Middle frontal gyrus (tissue), 1 donor: ENCODE measurements around the gene CDC6.
"Not testable (repeated sequence)": the region's sequence is repeated elsewhere in the genome, so short reads cannot be mapped to it uniquely, and the experiment has no call there.

ENCODE experiments used
- DNase-seq: peaks from one replicate; pipeline ENCODE4 v3.0.0-alpha.2; 2015; ENCODE audit warnings: low spot score; ENCODE audit errors: extremely low spot score

The CDC6 gene

DNA sequence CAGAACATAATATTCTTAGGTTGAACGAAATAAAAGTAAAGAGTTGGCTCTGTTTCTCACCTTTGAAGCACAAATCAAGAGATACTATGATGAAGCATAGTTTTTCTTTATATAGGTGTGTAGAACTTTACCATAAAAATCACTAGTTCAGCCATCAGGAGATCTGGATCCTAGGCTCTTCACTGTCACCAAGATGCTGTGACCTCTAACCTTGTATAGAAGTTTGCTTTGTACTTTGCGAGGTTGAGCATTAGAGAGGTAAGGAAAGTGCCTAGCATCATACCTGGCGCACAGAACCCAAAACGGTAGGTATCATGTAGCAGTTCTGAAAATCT, 553 bp upstream of the CDC6 start:
- DNase-seq: no peak

DNA sequence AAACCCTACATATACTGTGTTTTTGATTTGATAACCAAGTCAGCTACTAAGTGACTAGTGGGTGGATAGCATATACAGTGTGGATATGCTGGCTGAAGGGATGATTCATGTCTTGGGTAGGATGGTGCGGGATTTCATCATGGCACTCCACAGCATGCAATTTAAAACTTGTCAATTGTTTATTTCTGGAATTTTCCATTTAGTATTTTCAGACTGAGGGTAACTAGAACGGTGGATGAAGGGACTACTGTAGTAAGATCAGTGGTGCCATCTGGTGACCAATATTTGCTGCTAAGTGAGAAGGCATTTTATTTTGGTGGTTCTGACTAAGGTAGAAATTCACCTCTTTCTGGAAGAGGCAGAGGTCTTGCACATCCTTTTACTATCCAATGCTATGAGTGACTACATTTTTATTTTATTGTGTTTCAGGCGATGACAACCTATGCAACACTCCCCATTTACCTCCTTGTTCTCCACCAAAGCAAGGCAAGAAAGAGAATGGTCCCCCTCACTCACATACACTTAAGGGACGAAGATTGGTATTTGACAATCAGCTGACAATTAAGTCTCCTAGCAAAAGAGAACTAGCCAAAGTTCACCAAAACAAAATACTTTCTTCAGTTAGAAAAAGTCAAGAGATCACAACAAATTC, 3.1 kb downstream of the CDC6 start:
- no peak for DNase-seq

DNA sequence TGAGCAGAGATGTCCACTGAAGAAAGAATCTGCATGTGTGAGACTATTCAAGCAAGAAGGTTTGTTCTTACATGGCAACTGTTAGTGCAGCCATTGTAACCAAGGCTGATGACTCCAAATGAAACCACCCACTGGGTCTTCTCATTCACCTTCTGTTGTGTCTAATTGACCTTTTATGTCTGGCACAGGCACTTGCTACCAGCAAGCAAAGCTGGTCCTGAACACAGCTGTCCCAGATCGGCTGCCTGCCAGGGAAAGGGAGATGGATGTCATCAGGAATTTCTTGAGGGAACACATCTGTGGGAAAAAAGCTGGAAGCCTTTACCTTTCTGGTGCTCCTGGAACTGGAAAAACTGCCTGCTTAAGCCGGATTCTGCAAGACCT, 3.6 kb downstream of the CDC6 start:
- DNase-seq: no peak

DNA sequence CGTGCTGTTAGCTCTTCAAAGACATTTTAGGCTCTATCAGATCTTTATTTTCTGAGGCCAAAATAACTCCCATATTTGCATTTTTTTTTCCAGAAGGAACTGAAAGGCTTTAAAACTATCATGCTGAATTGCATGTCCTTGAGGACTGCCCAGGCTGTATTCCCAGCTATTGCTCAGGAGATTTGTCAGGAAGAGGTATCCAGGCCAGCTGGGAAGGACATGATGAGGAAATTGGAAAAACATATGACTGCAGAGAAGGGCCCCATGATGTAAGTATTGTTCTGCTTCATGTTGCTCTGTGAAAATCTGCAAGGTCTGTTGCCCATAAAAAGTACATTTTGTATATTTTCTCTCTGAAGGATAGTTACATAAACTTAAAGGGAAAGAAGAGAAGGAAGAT, 5.7 kb downstream of the CDC6 start:
- DNase-seq: no peak

DNA sequence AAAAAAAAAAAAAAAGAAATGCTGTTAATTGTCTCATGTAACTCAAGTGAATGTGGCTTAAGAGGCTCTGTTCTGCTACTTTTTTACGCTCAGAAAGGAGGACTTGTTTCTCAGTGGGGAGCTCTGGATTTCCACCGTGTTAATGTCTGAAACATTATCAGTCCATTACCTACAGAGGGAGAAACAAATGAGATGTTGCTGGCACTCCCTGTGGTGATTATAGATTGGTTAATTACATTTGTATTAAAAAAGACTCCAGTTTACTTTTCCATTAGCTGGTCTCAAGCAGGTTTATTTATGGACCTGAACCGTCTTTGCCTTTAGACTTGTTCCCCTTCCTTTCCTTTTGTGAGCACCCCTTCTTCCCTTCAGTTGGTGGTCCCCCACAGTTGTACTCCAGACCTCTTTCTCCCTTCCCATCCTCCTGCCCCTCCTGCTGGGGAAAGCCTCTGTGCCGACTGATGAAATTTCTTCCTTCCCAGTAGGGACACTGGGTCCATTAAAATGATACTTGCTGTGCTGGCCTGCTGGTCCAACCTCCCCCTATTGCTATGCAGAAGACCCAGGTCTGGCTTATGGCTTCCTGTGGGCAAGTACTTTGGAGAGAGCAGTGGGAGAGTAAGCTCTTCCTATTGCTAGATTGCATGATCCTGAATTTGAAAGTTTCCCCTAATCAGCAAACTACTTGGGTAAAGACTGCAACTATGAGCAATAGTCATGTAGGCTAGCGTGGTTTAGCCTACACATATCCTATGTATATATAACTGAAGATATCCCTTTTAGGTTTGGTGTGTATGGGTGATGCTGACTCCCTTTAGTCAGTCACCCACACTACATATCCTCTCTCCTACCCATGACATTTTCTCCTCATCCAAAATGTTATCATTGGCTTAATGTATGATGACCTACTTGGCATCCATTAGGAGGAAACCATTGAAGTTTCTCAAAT, 8.1 kb downstream of the CDC6 start:
- no peak for DNase-seq

DNA sequence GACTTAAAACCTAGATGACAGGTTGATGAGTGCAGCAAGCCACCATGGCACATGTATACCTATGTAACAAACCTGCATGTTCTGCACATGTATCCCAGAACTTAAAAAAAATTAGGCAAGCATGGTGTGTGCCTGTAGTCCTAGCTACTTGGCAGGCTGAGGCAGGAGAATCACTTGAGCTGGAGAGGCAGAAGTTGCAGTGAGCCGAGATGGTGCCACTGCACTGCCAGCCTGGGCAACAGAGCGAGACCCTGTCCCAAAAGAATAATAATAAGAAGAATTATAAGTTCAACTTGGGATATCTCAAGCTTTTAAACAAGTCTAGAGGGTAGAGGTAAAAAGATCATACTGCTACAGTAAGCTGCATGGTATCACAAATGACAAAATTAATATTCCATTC, 9.8 kb downstream of the CDC6 start:
- no peak for DNase-seq

DNA sequence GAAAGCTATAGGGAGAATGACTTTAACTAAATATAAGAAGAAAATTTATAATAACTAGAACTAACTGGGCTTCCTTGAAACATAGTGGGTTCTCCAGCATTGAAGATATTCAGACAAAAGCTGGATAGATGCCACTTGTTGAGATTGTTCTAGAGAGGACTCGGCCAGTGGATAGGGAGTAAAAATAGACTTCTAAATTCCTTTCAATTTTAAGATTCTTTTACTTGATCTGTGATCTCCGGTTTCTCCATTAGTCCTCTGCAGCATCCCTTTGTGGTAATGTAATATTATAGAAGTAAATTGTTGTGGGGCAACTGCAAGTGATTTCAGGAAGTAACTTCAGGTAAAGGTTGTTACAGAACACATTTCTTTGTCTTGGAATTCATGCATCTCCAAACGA, 11.0 kb downstream of the CDC6 start:
- DNase-seq: no peak

DNA sequence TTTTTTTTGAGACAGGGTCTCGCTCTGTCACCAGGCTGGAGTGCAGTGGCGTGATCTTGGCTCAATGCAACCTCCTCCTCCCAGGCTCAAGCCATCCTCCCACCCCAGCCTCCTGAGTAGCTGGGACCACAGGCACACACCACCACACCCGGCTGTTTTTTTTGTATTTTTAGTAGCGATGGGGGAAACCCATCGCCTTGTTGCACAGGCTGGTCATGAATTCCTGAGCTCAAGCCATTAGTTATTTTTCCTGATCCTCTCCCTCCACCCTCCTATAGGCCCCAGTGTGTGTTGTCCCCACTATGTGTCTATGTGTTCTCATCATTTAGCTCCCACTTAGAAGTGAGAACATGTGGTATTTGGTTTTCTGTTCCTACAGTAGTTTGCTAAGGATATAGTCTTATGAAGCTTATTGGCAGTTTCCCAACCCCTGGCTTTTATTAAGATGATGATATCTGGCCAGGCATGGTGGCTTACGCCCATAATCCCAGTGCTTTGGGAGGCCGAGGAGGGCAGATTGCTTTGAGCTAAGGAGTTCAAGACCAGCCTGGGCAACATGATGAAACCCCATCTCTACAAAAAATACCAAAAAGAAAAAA, 11.6 kb downstream of the CDC6 start:
- not testable (repeated sequence) for DNase-seq

DNA sequence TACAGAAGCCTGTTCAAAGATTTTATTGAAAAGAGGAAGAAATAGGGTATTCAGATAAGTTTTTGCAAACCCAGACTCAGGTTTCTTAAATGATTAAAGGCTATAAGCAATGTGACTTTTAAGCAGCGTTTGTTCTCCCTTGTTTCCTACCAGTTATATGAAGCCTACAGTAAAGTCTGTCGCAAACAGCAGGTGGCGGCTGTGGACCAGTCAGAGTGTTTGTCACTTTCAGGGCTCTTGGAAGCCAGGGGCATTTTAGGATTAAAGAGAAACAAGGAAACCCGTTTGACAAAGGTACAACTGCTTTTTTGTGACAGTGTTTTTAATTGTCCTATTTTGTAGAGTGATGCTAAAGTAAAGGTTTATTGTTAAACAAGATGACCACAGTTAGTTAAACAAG, 13.6 kb downstream of the CDC6 start:
- no peak for DNase-seq

DNA sequence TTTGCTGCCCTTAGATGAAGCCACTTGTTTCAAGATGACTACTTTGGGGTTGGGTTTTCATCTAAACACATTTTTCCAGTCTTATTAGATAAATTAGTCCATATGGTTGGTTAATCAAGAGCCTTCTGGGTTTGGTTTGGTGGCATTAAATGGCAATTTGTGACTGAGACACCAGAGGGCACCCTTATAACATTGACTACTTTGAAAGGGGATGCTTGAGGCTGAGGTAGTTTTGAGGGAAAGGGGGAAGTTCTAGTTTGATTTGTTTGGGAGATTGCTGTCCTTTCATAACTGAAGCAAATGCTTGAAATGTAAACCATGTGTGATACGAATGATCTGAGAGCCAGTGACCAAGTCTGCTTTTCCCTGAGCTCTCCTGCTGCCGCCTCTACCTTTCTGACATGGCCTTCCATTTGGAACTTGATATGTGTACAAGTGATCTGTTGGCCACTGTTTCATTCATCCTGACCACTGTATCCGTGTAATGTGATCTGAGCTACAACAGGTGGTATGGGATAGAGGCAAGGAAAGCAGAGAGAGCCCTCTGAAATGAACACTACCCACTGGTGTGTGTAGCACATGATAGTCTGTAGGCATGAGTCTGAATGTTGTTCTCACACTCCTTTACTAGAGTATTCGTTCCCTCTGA, 15.5 kb downstream of the CDC6 start:
- DNase-seq: no peak

DNA sequence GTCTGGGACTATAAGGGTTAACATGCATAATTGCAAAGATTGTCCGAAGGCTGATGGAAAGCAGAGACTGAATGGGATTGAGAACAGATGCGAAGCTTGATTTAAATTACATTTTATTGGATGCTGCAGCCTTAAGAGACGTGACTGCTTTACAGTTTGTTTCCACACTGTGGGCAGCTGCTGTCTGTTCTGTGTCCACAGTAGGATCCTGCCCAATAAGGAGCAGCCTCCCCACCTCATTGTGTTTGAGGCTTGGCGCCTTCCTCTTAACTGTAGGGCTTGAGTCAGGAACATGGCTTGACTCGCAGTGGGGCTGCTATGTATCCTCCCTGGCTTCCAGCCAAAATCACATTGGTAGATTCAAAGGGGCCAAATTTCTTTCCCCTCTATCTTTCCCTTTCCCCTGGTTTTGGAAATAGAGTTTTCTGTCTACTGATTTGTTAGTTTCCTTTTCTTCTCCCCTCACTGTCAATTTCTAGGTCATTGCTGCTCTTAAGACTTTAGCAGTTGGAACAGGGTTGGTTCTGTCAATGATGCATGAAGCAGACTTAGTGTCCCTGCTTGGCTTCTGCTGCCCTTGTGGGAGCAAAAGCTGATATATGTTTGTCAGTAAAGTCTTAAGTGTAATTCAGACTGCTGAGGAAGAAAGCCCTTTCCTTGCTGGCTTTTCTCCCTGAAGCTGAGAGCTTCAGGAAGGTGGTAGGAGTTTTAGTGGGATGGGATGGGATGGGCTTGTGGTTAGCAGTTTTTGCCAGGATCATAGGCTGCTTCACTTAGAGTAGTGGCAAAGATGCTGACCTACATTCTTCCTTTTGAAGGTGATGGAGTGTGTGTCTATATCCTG, 16.3 kb downstream of the CDC6 start:
- DNase-seq: no peak

DNA sequence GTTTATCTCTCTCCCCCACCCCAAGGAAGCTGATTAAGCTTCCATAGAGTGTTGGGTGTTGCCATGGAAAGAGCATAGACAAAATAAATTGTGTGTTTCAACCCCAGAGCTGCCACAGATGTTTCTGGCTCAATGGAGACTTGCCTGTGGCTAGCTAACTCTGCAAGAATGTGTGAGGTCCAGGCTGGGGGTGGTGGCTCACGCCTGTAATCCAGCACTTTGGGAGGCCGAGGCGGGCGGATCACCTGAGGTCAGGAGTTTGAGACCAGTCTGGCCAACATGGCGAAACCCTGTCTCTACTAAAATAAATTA, 16.8 kb downstream of the CDC6 start:
- DNase-seq: not testable (repeated sequence)

DNA sequence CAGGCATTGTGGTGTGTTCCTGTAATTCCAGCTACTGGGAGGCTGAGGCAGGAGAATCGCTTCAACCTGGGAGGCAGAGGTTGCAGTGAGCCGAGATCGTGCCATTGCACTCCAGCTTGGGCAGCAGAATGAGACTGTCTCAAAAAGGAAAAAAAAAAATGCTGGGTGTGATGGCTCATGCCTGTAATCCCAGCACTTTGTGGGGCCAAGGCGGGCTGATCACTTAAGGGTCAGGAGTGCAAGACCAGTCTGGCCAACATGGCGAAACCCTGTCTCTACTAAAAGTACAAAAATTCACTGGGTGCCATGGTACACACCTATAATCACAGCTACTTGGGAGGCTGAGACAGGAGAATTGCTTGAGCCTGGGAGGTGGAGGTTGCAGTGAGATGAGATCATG, 17.2 kb downstream of the CDC6 start:
- not testable (repeated sequence) for DNase-seq

DNA sequence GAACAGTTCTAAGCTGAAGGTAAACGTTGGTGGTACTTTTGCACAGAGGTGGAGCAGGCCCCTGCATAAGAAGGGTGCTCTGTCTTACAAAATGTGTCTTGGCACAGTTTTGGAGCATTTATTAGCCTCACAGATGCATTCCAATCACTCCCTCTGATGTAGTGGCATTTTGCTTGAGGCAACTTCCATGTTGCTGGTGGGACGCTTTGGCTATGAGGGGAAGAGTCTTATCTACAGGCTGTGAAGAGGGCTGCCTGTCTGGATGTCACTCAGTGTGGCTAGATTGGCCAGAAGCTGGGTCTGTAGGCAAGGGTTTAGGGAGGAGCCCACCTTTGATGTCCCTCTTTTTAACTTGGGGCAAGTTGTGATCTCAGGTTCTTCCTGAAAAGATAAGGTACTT, 18.7 kb downstream of the CDC6 start:
- DNase-seq: no peak

DNA sequence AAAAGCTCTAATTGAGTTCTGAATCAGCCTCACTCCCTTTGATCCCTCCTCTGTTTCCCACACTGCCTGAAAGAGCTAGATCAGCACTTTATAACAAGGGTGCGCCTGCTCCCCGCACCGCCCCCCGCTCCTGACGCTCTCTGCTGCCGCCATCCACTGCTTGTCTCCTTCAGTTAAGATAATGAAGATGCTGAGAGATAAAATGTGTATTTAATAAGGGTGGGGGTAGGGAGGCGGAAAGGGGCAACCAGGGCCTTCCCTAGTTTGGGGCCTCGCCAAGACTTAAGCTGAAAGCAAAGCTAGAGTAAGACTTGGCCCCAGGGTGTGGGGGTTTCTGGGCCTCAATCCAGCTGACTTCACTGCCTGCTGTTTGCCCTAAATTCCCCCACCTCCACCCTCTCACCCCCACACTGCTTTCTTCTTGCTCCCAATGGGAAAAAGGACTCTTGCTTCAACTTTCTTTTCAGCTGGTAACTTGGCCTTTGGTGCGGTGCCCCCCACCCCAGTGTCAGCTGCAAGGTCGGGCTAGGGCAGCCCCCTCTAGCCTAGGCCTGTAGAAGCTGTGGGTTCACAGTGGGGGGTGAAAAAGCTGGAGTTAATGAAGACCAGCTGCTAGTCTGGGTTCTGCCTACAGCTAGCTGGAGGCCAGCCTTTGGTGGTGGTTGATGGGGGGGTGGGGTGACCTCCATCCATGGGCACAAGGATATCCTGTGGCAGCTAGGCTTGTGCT, 19.5 kb downstream of the CDC6 start:
- no peak for DNase-seq

DNA sequence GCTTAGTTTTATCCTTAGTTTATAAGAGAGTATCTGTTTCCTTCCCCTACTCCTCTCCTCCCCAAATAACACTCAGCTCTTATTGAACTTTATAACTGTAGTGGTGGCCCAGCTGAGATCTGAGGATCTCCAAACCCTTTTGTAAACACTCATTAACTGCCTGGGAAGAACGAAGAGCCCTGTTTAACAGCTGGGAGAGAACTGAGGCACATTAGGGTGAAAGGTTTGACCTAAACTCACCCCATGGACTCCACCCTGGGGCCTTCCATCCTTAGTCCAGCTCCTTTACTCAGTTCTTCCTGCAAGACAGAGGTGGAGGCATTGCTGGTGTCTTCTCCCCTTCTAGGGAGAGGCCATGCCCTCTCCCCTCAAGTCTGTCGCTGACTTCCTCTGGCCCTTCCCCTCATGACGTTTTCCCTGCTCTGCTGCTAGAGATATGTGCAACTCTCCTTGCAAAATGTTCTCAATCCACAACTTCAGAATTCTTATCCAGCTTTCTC, 20.1 kb downstream of the CDC6 start:
- no peak for DNase-seq

DNA sequence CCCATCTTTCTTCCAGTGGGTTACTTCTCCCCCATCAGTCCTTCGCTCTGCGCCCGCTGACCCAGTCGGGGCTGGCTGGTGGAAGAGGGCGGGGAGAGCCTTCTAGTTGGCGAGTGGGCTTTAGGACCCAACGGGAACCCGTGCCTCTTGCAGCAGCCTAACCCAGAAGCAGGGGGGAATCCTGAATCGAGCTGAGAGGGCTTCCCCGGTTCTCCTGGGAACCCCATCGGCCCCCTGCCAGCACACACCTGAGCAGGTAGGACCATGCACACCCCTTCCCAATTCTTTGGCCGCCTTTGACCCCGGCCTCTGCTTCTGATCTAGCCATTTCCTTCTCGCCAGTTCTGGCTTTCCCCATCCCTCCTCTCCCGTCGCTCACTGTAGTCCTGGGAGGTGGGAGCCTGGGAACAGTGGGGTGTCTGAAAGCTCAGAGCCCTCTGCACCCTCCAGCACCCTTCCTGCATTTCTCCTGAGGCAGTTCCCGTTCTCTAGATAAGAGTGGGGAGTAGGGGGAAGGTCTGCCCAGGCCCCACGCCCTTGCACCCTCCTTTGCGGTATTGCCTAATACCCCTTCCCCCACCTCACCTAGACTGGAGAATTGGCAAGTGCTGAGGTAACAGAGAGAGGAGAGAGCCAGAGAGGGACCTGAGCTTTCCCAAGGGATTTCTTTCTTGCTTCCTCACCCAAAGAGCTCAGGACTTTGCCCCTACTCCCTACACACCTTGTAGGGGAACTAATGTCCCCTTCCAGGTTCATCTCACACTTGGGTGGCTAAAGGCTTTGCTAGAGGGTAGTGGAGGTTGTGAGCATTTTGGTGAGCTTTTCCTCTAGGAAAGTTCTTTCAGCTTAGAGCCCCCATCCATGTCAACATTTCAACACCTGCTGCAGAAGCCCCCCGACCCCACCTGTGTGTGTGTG, 21.6 kb downstream of the CDC6 start, which contains the start of gene RARA:
Gene RARA, plus strand, starts transcription at position 150 of the 918 bp plus-strand sequence. CDS start 22,039 bp downstream, outside the sequence.
- no peak for DNase-seq

DNA sequence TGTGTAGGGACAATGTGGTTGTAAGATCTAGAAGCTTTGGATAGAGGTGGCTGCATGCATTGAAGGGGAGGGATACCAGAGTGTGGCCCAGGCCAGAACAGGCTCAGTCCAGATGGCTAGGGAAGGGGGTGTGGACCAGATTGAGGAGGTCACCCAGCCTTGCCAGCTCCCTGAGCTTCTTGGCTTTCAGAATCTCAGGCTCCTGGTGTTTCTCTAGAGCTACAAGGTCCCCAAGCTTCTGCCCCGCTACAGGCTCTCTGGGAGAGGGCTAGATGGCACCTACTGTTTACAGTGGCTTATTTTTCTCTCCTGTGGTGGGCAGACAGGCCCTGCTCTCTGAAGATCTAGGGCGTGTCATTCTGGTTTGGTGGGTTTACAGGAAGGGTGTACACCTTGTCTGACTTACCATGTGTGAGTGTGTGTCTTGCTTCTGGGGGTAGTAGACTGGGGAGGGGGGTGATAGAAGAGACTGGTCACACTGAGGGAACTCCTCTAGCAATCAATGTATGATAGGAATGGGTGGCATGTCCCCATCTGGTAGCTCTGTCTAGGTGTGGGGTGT, 22.4 kb downstream of the CDC6 start:
- no peak for DNase-seq

DNA sequence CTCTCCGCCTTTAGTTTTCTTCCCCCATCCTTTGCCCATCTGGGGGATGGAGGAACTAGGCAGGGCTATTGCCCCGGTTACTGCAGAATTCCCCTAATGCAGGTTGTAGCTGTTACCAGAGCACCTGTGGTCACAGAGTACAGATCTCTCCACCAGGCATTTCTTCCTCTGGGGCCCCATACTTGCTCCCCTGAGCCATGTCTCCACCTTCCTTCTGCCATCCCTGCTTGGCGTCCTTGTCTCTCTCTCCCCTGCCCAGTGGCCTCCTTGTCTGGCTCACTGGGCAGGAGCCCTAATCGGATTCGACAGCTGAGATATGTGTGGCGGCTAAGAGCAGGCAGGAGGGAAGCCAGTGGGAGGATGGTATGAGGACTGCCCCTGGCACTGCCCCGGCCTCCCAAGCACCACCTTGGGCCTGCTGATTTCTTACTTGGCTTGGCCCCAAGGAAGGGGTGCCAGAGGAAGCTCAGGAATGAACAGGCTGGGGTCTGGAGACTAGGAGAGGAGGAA, 23.3 kb downstream of the CDC6 start:
- no peak for DNase-seq
